Muscle layer of colon (tissue), 2 donors: ENCODE data around the gene COX20.

Source experiments
- H3K27ac ChIP-seq: one replicate; pipeline ENCODE4 v1.7.0; 2013; ENCODE audit warnings: low read depth, mild to moderate bottlenecking, low read length, moderate library complexity
- H3K27me3 ChIP-seq, 2 donors: one replicate each; pipeline ENCODE4 v1.7.0; 2013; ENCODE audit warnings: low read length in 2 of 2, mild to moderate bottlenecking in 2 of 2; ENCODE audit not compliant: insufficient read depth in 2 of 2, control insufficient read depth in 1 of 2
- H3K36me3 ChIP-seq: one replicate; pipeline ENCODE4 v1.7.0; 2013; ENCODE audit warnings: mild to moderate bottlenecking, low read length; ENCODE audit not compliant: insufficient read depth
- H3K4me1 ChIP-seq: one replicate; pipeline ENCODE4 v1.7.0; 2013; ENCODE audit warnings: mild to moderate bottlenecking, low read length; ENCODE audit not compliant: insufficient read depth
- H3K4me3 ChIP-seq, 2 donors: one replicate each; pipeline ENCODE4 v1.7.0; 2013; ENCODE audit warnings: low read length in 2 of 2, low read depth in 1 of 2, mild to moderate bottlenecking in 1 of 2, moderate library complexity in 1 of 2
- H3K9ac ChIP-seq: one replicate; pipeline ENCODE4 v1.7.0; 2013; ENCODE audit warnings: low read length
- H3K9me3 ChIP-seq: one replicate; pipeline ENCODE4 v1.7.0; 2013; ENCODE audit warnings: mild to moderate bottlenecking, low read length
- donor health status: abdominal sarcoma.
- donor health status: Adenocarcinoma of cecum.

COX20 gene

GRCh38 chr1:244865820-244866219, 30.4 kb downstream of the COX20 start:
- H3K27me3 ChIP-seq, result no peaks in the 10 kb centered on the region
- peak overlapping the region; percentile 89 for H3K27ac ChIP-seq
- peaks cover 31% of the 10 kb centered on the region for H3K4me1 ChIP-seq
- H3K9me3 ChIP-seq, result no peaks in the 10 kb centered on the region
- H3K4me3 ChIP-seq, result no peak overlapping the region
- no peak overlapping the region for H3K9ac ChIP-seq
- no peaks in the 10 kb centered on the region for H3K36me3 ChIP-seq

GRCh38 chr1:244866355-244866754, 30.9 kb downstream of the COX20 start:
- Histone ChIP-seq H3K9ac (no peak overlapping the region), H3K4me1 (peaks cover 26% of the 10 kb centered on the region), H3K27me3 (no peaks in the 10 kb centered on the region), H3K27ac (no peak overlapping the region), H3K4me3 (no peak overlapping the region), H3K36me3 (no peaks in the 10 kb centered on the region), H3K9me3 (no peaks in the 10 kb centered on the region)

DNA sequence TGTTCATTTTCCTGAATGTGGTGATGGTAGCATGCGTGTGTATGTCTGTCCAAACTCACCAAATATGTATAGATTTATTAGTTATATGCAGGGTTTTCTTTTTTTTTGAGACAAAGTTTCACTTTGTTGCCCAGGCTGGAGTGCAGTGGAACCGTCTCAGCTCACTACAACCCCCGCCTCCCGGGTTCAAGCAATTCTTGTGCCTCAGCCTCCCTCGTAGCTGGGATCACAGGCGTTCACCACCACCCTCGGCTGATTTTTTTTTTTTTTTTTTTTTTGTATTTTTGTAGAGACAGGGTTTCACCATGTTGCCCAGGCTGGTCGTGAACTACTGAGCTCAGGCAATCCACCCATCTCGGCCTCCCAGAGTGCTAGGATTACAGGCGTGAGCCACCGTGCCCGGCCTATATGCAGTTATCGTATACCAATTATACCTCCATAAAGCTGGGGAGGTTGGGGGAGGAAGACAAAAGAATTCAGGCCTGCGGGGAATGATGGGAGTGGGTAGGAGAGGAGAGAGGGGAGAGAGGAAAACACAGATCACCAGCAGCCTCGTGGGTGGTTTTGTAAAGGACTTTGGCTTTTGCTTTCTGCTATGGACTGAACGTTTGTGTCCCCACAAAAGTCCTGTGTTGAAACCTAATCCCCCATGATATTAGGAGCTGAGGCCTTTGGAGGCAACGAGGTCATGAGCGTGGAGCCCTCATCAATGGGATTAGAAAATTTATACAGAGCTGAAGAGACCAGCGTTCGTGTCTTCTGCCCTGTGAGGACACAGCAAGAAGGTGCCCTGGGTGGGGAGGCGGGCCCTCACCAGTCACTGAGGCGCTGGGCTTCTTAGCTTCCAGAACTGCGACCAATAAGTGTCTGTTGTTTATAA, 33.3 kb downstream of the COX20 start:
- no peak overlapping the region for H3K4me3 ChIP-seq
- H3K9ac ChIP-seq, result no peak overlapping the region
- no peak overlapping the region for H3K27ac ChIP-seq
- no peaks in the 10 kb centered on the region for H3K36me3 ChIP-seq
- H3K4me1 ChIP-seq, result peaks cover 18% of the 10 kb centered on the region
- no peaks in the 10 kb centered on the region for H3K27me3 ChIP-seq
- H3K9me3 ChIP-seq, result no peaks in the 10 kb centered on the region

DNA sequence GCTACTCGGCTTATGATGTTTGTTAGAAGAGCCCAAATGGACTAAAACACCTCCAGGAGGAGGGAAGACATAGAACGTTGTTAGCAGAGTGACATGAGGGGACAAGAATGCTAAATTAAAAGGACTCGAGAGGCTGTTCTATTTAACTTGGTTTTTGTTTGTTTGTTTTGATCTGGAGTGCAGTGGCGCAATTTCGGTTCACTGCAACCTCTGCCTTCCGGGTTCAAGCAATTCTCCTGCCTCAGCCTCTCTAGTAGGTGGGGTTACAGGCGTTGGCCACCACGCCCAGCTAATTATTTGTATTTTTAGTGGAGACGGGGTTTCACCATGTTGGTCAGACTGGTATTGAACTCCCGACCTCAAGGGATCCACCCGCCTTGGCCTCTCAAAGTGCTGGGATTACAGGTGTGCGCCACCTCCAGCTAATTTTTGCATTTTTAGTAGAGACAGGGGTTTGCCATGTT, 33.9 kb downstream of the COX20 start:
- Histone ChIP-seq H3K9me3 (no peaks in the 10 kb centered on the region), H3K36me3 (no peaks in the 10 kb centered on the region), H3K4me3 (no peak overlapping the region), H3K9ac (no peak overlapping the region), H3K27ac (no peak overlapping the region), H3K27me3 (no peaks in the 10 kb centered on the region), H3K4me1 (peaks cover 18% of the 10 kb centered on the region)

- no peak overlapping the region for H3K27ac ChIP-seq
- no peak overlapping the region for H3K4me3 ChIP-seq
- H3K36me3 ChIP-seq, result no peaks in the 10 kb centered on the region
- H3K27me3 ChIP-seq, result no peaks in the 10 kb centered on the region
- H3K9me3 ChIP-seq, result no peaks in the 10 kb centered on the region
- peaks cover 16% of the 10 kb centered on the region for H3K4me1 ChIP-seq
- H3K9ac ChIP-seq, result no peak overlapping the region
These were observed 34.5 kb downstream of the COX20 start for GRCh38 chr1:244869950-244870349.

GRCh38 chr1:244874974-244875579, 39.6 kb downstream of the COX20 start:
- no peak overlapping the region for H3K27ac ChIP-seq
- H3K4me3 ChIP-seq, result no peak overlapping the region
- H3K36me3 ChIP-seq, result no peaks in the 10 kb centered on the region
- no peaks in the 10 kb centered on the region for H3K9me3 ChIP-seq
- H3K4me1 ChIP-seq, result no peaks in the 10 kb centered on the region
- H3K27me3 ChIP-seq, result no peaks in the 10 kb centered on the region
- H3K9ac ChIP-seq, result no peak overlapping the region

- Histone ChIP-seq H3K27me3 (no peaks in the 10 kb centered on the region), H3K4me3 (no peak overlapping the region), H3K4me1 (no peaks in the 10 kb centered on the region), H3K36me3 (no peaks in the 10 kb centered on the region), H3K9me3 (no peaks in the 10 kb centered on the region), H3K27ac (no peak overlapping the region), H3K9ac (no peak overlapping the region)
These were observed 40.9 kb downstream of the COX20 start for GRCh38 chr1:244876228-244876910.

GRCh38 chr1:244878681-244879080, 43.2 kb downstream of the COX20 start:
- no peak overlapping the region for H3K4me3 ChIP-seq
- no peaks in the 10 kb centered on the region for H3K4me1 ChIP-seq
- H3K9ac ChIP-seq, result no peak overlapping the region
- H3K9me3 ChIP-seq, result no peaks in the 10 kb centered on the region
- no peaks in the 10 kb centered on the region for H3K27me3 ChIP-seq
- H3K36me3 ChIP-seq, result no peaks in the 10 kb centered on the region
- no peak overlapping the region for H3K27ac ChIP-seq

GRCh38 chr1:244881552-244882280, 46.3 kb downstream of the COX20 start:
- Histone ChIP-seq H3K36me3 (no peaks in the 10 kb centered on the region), H3K9ac (no peak overlapping the region), H3K4me3 (no peak overlapping the region), H3K27me3 (no peaks in the 10 kb centered on the region), H3K27ac (no peak overlapping the region), H3K9me3 (no peaks in the 10 kb centered on the region), H3K4me1 (no peaks in the 10 kb centered on the region)

DNA sequence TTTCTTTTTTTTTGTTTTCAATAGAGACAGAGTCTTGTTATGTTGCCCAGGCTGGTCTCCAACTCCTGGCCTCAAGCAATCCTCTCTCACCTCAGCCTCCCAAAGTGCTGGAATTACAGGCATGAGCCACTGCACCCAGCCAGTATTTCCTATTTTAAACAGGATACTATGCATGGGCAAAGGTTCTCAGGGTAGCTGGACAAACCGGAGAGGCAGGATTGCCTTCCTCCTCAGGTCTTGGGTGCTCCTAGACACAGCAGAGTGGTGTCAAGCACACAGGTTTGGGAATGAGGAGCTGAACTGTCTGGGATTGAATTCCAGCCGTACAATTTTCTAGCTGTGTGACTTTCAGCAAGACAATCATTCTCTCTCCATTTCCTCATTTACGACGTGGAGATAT, 51.8 kb downstream of the COX20 start:
- Histone ChIP-seq H3K9me3 (no peaks in the 10 kb centered on the region), H3K4me3 (no peak overlapping the region), H3K4me1 (no peaks in the 10 kb centered on the region)

GRCh38 chr1:244893836-244894235, 58.4 kb downstream of the COX20 start:
- Histone ChIP-seq H3K4me1 (no peaks in the 10 kb centered on the region), H3K27ac (no peak overlapping the region), H3K9me3 (no peaks in the 10 kb centered on the region), H3K9ac (no peak overlapping the region), H3K4me3 (no peak overlapping the region), H3K36me3 (no peaks in the 10 kb centered on the region), H3K27me3 (no peaks in the 10 kb centered on the region)

More for the DNA sequence above, 51.8 kb downstream of the COX20 start:
- no peak overlapping the region for H3K9ac ChIP-seq
- H3K27me3 ChIP-seq, result no peaks in the 10 kb centered on the region
- H3K27ac ChIP-seq, result no peak overlapping the region
- H3K36me3 ChIP-seq, result no peaks in the 10 kb centered on the region
